Esophagus muscularis mucosa (tissue), 4 donors: ENCODE results near the gene PPM1D. TPM values are rescaled to one million over a fixed set of nuclear protein-coding genes. Genes with fewer than 3 reads are reported as not detected.
A peak's percentile ranks its signal among the peaks of the same experiment; 100 is the strongest.
"Not testable (repeated sequence)": the region's sequence is repeated elsewhere in the genome, so short reads cannot be mapped to it uniquely, and the experiment has no call there.

ENCODE experiments used
- DNase-seq: peaks from one replicate; pipeline ENCODE4 v3.0.0-alpha.2; 2017; ENCODE audit errors: extremely low spot score
- H3K27ac ChIP-seq, 4 donors: fragments of 200-600 bp; sonication (generic); replicated peaks in 1 of 4; 1 replicate in 3 of 4; 2 replicates in 1 of 4; pipeline ENCODE4 v1.5.1; 2016 to 2019; ENCODE audit warnings: mild to moderate bottlenecking in 1 of 4
- H3K27me3 ChIP-seq, 4 donors: fragments of 200-600 bp; sonication (generic); one replicate each; pipeline versions ENCODE4 v1.5.1 to v1.6.0; 2016 to 2019
- H3K36me3 ChIP-seq, 4 donors: fragments of 200-600 bp; sonication (generic); one replicate each; pipeline ENCODE4 v1.5.1; 2016 to 2019
- H3K4me1 ChIP-seq, 4 donors: fragments of 200-600 bp; sonication (generic); one replicate each; pipeline ENCODE4 v1.5.1; 2016 to 2019
- H3K4me3 ChIP-seq, 4 donors: fragments of 200-600 bp; sonication (generic); 1 replicate in 2 of 4; 2 replicates in 2 of 4; pipeline ENCODE4 v1.5.1; 2016 to 2019; ENCODE audit warnings: mild to moderate bottlenecking in 4 of 4, moderate library complexity in 1 of 4
- H3K9me3 ChIP-seq, 4 donors: fragments of 200-600 bp; sonication (generic); 1 replicate in 3 of 4; 2 replicates in 1 of 4; pipeline ENCODE4 v1.5.1; 2016 to 2019
- EP300 ChIP-seq: sonication (generic); formaldehyde crosslinking; IDR thresholded peaks from one replicate; pipeline ENCODE4 v1.6.1; 2017; ENCODE audit warnings: antibody characterized with exemption
- POLR2A ChIP-seq: fragments of 450-650 bp; IDR thresholded peaks from one replicate; pipeline ENCODE4 v1.6.1; 2017; ENCODE audit warnings: antibody characterized with exemption, moderate library complexity, mild to moderate bottlenecking, low read depth
- POLR2AphosphoS5 ChIP-seq, 2 donors: sonication (generic); formaldehyde crosslinking; IDR thresholded peaks; one replicate each; pipeline ENCODE4 v1.6.1; 2017; ENCODE audit warnings: antibody characterized with exemption in 2 of 2
- WGBS: methylation state at CpG from one replicate; pipeline ENCODE4 v1.1.5; 2018; 5-methylcytosine and 5-hydroxymethylcytosine counted together
- intact Hi-C: fragments of 100-400 bp; cut with DNase I; formaldehyde crosslinking; loops from one replicate; pipeline ENCODE4 v1.15.1; 2023
- total RNA-seq, 4 donors: library from RNA; depleted of rRNA; stranded (reverse); fragments of >200 nt; gene quantifications; one replicate each; pipeline versions ENCODE4 v1.1.0 to v1.2.1, GENCODE V29; 2016
- TF ChIP-seq, protein P1 (sequence below), 3 experiments: fragments of 200-600 bp in 2 of 3; fragments of 450-650 bp in 1 of 3; sonication (generic) in 2 of 3; IDR thresholded peaks; one replicate each; pipeline ENCODE4 v1.5.1; 2017 to 2019; ENCODE audit warnings: antibody characterized with exemption in 3 of 3, mild to moderate bottlenecking in 2 of 3, moderate library complexity in 1 of 3

PPM1D gene
- total RNA-seq, 4 donors from 2014 or later, result 7.9 to 18.9 (median 13.0) TPM

DNA sequence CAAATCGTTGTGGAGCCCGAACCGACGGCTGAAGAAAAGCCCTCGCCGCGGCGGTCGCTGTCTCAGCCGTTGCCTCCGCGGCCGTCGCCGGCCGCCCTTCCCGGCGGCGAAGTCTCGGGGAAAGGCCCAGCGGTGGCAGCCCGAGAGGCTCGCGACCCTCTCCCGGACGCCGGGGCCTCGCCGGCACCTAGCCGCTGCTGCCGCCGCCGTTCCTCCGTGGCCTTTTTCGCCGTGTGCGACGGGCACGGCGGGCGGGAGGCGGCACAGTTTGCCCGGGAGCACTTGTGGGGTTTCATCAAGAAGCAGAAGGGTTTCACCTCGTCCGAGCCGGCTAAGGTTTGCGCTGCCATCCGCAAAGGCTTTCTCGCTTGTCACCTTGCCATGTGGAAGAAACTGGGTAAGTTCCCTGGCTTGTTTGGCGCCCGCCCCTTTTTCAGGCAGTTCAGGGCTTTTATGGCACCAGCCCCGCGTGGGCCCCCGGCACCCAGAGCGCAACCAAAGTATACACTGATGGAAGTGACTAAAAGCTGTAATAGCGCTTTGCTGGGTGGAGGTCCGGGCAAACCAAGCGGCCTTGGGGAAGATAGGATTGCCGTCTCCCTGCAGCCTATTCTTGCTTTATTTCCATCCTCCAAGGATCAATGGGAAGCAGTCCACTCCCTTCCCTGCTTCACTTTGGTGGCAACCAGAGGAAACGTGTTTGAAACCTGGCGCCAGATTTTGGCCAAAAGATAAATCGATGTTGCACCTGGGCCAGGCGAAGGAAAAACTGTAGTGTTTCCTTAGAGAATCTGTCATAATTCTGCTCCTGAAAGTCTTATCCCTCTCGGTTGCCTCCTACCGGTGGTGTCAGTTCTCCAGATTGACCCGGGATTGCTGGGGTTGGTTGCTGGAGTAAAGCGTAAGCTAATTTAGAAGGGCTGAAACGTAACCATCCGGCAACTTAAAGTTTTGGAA is 775 bp downstream of the PPM1D start:
- Histone ChIP-seq H3K4me1 (peaks cover 28 to 50% (median 46%) of the 10 kb centered on the region in 4 donors), H3K27me3 (no peaks in the 10 kb centered on the region), H3K4me3 (peak overlapping the region; percentile 73 to 99 (median 98)), H3K27ac (peak overlapping the region; percentile 97 to 99 (median 98)), H3K9me3 (no peaks in the 10 kb centered on the region), H3K36me3 (no peaks in the 10 kb centered on the region)
- peak; percentile 93 for DNase-seq
- intact Hi-C loops, result loop anchor here (1.0 kb wide), 1 partner anchor 75 kb away; no protein-coding TSS in a partner anchor
- WGBS, result under 1% methylated on average over 51 of the region's 69 CpGs
- no peak for TF ChIP-seq POLR2A
- no peak for TF ChIP-seq EP300
- peak; percentile 64 to 72 for TF ChIP-seq POLR2AphosphoS5 (IDR thresholded peaks at IDR 0.05)
- TF ChIP-seq, protein P1, sequence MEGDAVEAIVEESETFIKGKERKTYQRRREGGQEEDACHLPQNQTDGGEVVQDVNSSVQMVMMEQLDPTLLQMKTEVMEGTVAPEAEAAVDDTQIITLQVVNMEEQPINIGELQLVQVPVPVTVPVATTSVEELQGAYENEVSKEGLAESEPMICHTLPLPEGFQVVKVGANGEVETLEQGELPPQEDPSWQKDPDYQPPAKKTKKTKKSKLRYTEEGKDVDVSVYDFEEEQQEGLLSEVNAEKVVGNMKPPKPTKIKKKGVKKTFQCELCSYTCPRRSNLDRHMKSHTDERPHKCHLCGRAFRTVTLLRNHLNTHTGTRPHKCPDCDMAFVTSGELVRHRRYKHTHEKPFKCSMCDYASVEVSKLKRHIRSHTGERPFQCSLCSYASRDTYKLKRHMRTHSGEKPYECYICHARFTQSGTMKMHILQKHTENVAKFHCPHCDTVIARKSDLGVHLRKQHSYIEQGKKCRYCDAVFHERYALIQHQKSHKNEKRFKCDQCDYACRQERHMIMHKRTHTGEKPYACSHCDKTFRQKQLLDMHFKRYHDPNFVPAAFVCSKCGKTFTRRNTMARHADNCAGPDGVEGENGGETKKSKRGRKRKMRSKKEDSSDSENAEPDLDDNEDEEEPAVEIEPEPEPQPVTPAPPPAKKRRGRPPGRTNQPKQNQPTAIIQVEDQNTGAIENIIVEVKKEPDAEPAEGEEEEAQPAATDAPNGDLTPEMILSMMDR (IDR thresholded peaks at IDR 0.05), result peak; percentile 70 to 83 (median 72)

DNA sequence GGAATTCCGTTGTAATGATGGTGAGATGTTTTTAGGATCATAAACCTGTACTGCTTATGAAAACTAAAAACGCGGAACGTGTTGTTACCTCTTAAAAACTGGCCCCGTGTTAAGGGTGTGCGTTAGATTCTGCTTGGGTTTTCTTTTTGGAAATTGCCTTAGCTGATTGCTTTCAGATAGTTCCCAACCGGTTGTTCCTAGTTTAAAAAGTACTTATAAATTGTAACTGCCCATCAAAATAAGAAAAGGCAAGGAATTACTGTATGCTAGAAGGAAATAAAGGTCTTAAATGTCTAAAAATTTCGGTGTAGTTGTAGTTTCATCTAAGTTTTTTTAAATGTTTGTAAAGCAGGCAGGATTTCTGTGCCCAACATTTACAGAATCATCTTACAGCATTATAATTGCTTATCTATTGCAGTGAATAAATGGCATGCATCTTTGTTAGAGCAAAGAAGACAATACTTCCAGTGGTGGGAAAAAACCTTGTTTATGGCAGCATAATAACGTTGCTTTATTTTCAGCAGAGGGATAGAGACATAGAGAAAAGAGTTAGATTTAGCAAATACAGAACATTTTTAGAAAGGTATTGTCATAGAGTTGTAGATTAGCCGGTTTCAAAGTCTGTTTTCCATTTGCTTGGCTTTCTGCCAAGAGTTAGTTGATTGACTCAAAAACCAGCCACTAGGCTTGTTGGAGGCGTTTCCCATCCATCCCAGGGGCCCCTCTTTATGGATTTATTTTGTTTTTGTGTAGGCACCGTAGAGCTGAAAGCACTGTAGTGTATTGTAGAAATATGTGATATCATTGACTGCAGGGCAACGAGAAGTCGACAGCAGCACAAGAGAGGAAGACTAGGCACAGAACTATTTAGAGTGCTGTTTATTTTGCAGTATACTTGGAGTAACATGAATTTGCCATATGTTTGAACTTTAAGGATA is 1.7 kb downstream of the PPM1D start:
- Histone ChIP-seq H3K4me1 (peaks cover 35 to 60% (median 54%) of the 10 kb centered on the region in 4 donors), H3K9me3 (no peaks in the 10 kb centered on the region), H3K27ac (peak overlapping the region; percentile 97 to 99 (median 98)), H3K36me3 (no peaks in the 10 kb centered on the region), H3K4me3 (peak overlapping the region; percentile 73 to 99 (median 98)), H3K27me3 (no peaks in the 10 kb centered on the region)
- intact Hi-C loops, result loop anchor here (1.0 to 2.0 kb wide), 2 partner anchors 37 to 76 kb away; no protein-coding TSS in a partner anchor
- TF ChIP-seq, protein P1 (IDR thresholded peaks at IDR 0.05), result no peak
- TF ChIP-seq EP300 (no peak), POLR2A (no peak), POLR2AphosphoS5 (IDR thresholded peaks at IDR 0.05) (peak; percentile 34 to 58)
- WGBS, result 2% methylated on average over 14 of the region's 14 CpGs
- no peak for DNase-seq

DNA sequence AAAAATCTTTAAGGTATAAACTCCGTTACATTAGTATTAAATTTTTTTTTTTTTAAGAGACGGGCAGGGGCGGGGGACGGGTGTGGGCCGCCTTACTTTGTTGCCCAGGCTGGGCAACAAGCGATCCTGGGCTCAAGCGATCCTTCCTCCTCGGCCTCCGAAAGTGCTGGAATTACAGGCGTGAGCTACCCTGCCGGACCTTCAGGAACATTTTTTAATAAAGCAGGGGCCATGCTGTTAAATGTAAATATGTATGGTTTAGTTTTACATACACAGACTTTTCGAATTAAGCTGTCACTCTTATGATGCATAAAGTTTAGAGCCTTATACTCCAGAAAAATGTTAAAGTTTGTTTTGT is 2.4 kb downstream of the PPM1D start:
- 3% methylated on average over 12 of the region's 12 CpGs for WGBS
- peak overlapping the region; percentile 97 to 99 (median 98) for H3K27ac ChIP-seq

DNA sequence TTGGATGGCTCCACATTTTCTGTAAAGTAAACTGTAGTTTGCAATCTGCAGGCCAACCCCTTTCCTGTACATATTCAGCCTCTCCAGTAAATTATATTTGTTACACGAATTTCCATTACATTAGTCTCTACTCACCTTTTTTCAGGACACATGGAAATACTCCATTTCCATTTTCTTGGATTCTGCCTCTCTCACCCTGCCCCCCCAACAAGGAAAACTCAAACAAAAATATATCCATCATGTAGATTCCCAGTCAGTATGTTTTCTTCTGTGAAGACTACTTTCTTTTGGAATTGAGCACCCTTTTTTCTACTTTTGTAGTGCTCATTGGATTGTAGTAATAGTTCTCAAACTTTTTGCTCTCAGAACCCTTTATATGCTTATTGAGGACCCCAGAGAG is 2.9 kb downstream of the PPM1D start:
- H3K27ac ChIP-seq, result peak overlapping the region; percentile 97 to 99 (median 98)
- H3K9me3 ChIP-seq, result no peaks in the 10 kb centered on the region
- H3K4me1 ChIP-seq, result peaks cover 37 to 67% (median 61%) of the 10 kb centered on the region in 4 donors
- peak overlapping the region; percentile 73 to 99 (median 98) for H3K4me3 ChIP-seq
- TF ChIP-seq POLR2A (no peak), POLR2AphosphoS5 (IDR thresholded peaks at IDR 0.05) (no peak), EP300 (no peak)
- TF ChIP-seq, protein P1 (IDR thresholded peaks at IDR 0.05), result no peak
- H3K27me3 ChIP-seq, result no peaks in the 10 kb centered on the region
- intact Hi-C loops, result loop anchor here (2.0 kb wide), 1 partner anchor 36 kb away; no protein-coding TSS in a partner anchor
- no peaks in the 10 kb centered on the region for H3K36me3 ChIP-seq
- 0% methylated on average over 1 of the region's 1 CpG for WGBS
- DNase-seq, result no peak

More for the DNA sequence above, 2.4 kb downstream of the PPM1D start:
- Histone ChIP-seq H3K4me3 (peak overlapping the region; percentile 73 to 99 (median 98)), H3K36me3 (no peaks in the 10 kb centered on the region), H3K4me1 (peaks cover 37 to 65% (median 60%) of the 10 kb centered on the region in 4 donors), H3K9me3 (no peaks in the 10 kb centered on the region), H3K27me3 (no peaks in the 10 kb centered on the region)
- DNase-seq, result no peak
- intact Hi-C loops, result loop anchor here (2.0 kb wide), 1 partner anchor 36 kb away; no protein-coding TSS in a partner anchor
- TF ChIP-seq, protein P1 (IDR thresholded peaks at IDR 0.05), result no peak
- TF ChIP-seq EP300 (no peak), POLR2AphosphoS5 (IDR thresholded peaks at IDR 0.05) (no peak), POLR2A (no peak)

DNA sequence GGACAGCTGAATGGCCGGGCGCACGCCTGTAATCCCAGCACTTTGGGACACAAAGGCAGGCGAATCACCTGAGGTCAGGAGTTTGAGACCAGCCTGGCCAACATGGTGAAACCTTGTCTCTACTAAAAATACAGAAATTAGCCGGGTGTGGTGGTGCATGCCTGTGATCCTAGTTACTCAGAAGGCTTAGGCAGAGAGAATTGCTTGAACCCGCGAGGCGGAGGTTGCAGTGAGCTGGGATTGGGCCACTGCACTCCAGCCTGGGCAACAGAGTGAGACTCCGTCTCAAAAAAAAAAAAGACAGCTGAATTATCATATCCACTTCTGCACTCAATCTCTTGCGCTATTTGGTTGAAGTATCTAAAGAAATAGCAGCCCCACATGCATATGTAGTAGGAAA is 3.5 kb downstream of the PPM1D start:
- DNase-seq, H3K36me3 ChIP-seq, H3K27me3 ChIP-seq, H3K4me3 ChIP-seq, H3K9me3 ChIP-seq: not testable (repeated sequence)
- Histone ChIP-seq H3K4me1 (peaks cover 35 to 63% (median 56%) of the 10 kb centered on the region in 4 donors), H3K27ac (peak overlapping the region in 3 of 4 donors; percentile 97 to 99 (median 99))
- 92% methylated on average over 10 of the region's 10 CpGs for WGBS
- intact Hi-C loops, result loop anchor here (2.0 kb wide), 1 partner anchor 35 kb away; no protein-coding TSS in a partner anchor
